Measurements from ENCODE around the gene BNIP1. TPM values are rescaled to one million over a fixed set of nuclear protein-coding genes. Genes with fewer than 3 reads are reported as not detected.

BNIP1 gene, protein sequence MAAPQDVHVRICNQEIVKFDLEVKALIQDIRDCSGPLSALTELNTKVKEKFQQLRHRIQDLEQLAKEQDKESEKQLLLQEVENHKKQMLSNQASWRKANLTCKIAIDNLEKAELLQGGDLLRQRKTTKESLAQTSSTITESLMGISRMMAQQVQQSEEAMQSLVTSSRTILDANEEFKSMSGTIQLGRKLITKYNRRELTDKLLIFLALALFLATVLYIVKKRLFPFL
- total RNA-seq (10 to 100 TPM in 2 of 7 donors, 1 to 10 TPM in 5; 8.3 to 17.6 (median 9.5) TPM), polyA plus RNA-seq (10 to 100 TPM in 1 of 2 donors, 1 to 10 TPM in 1; 9.1 to 14.8 TPM)
- long read RNA-seq, donor 1, transcript BNIP1-202 (6 exons, 1,184 nt) = major isoform, 18 of 23 reads
- long read RNA-seq, donor 1, partial matches to known transcripts = 1 of 23 reads
- long read RNA-seq, donor 1, other reads (novel, unspliced or antisense) = 1 of 23 reads
- long read RNA-seq, donor 2, transcript BNIP1-202 (6 exons, 1,184 nt) = major isoform, 13 of 21 reads
- long read RNA-seq, donor 2, partial matches to known transcripts = 5 of 21 reads
- long read RNA-seq, donor 2, other reads (novel, unspliced or antisense) = 0 of 21 reads
- long read RNA-seq, donor 3, transcript BNIP1-202 (6 exons, 1,184 nt) = major isoform, 19 of 21 reads
- long read RNA-seq, donor 3, partial matches to known transcripts = 0 of 21 reads
- long read RNA-seq, donor 3, other reads (novel, unspliced or antisense) = 2 of 21 reads

DNA sequence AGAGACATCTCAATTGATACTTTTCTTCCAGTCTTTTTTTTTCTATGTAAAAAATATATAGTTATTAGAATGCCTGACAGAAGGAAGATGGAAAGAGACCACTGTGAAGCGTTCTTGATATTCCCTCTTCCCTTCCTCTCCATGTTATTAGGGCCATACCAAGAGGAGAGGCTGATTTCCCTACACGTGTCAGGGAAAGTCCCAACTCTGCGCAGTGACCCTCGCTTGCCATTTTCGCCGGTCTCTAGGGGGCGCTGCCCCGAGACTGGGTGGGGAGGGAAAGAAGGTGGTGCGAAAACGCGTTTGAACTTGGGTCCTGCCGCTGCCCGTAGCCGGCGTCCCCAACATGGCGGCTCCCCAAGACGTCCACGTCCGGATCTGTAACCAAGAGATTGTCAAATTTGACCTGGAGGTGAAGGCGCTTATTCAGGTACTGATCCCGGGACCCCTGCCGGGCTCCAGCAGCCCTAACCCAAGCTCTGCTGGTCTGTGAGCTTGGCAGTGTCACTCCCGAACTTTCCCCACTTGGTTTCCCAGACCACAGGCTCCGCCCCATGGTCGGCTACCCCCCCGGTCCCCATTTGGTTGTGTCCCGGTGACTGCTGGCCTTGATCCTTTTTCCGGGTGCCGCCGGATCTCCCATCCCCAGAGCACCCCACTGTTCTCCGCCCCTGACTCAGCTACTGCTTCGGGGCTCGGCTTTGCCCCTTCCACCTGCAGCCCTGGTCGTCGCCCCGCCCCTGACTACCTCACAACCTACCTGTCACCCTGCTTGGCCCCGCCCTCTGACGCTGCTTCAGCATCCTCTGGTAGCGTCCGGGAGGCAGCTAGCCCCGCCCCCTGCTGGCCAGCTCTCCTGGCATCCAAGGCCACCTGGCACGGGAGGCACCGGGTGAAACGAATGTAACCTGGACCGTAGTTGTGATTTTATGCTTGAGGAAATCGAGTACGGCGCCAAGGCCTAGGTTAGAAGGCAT lies at the start of gene BNIP1:
TSS of gene BNIP1 (plus strand) at position 332 of the 977 bp plus-strand sequence. CDS start at position 347, 15 bp downstream.
- intact Hi-C loops (cut with DNase I) = loop anchor here in 3 of 4 donors (2.0 to 10.0 kb wide), 4 partner anchors 140 to 162 kb away; partner anchors contain the start of gene ATP6V0E1 (in 3 of the 3)
- peak within 1 kb of the TSS; percentile 7 to 51 for H3K27ac ChIP-seq

DNA sequence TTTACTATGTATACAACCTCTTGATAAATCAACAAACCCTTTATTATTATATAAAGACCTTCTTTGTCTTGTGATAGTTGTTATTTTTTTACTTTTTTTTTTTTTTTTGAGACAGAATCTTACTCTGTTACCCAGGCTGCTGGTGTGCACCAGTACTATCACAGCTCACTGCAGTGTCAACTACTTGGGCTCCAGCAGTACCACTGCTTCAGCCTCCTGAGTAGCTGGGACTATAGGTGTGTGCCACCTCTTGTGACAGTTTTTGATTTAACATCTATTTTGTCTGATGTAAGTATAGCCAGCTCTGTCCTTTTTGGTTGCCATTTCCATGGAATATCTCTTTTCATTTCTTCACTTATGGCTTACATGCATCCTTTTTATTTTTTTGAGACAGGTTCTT lies 45.5 kb upstream of the BNIP1 start:
- no peaks in the 10 kb centered on the region for H3K36me3 ChIP-seq
- TF ChIP-seq POLR2A (IDR thresholded peaks at IDR 0.05) (no peak), EP300 (IDR thresholded peaks at IDR 0.05) (no peak)
- TF ChIP-seq, protein P1, sequence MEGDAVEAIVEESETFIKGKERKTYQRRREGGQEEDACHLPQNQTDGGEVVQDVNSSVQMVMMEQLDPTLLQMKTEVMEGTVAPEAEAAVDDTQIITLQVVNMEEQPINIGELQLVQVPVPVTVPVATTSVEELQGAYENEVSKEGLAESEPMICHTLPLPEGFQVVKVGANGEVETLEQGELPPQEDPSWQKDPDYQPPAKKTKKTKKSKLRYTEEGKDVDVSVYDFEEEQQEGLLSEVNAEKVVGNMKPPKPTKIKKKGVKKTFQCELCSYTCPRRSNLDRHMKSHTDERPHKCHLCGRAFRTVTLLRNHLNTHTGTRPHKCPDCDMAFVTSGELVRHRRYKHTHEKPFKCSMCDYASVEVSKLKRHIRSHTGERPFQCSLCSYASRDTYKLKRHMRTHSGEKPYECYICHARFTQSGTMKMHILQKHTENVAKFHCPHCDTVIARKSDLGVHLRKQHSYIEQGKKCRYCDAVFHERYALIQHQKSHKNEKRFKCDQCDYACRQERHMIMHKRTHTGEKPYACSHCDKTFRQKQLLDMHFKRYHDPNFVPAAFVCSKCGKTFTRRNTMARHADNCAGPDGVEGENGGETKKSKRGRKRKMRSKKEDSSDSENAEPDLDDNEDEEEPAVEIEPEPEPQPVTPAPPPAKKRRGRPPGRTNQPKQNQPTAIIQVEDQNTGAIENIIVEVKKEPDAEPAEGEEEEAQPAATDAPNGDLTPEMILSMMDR (IDR thresholded peaks at IDR 0.05) = no peak
- H3K27ac ChIP-seq = no peak overlapping the region
- H3K4me3 ChIP-seq = no peak overlapping the region
- H3K9me3 ChIP-seq = no peaks in the 10 kb centered on the region
- DNase-seq = no peak
- H3K4me1 ChIP-seq (ENCODE audit: insufficient read depth) = peaks cover 9% of the 10 kb centered on the region
- H3K27me3 ChIP-seq = no peaks in the 10 kb centered on the region
- intact Hi-C loops (cut with DNase I) = no loop called here

More for the DNA sequence above, at the start of gene BNIP1:
- H3K27me3 ChIP-seq = no peaks in the 10 kb centered on the region
- peak within 1 kb of the TSS; percentile 74 for H3K4me3 ChIP-seq
- DNase-seq = peak; percentile 90 to 97 (median 95)
- no peaks in the 10 kb centered on the region for H3K9me3 ChIP-seq
- peaks cover 1% of the 10 kb centered on the region for H3K4me1 ChIP-seq (ENCODE audit: insufficient read depth)
- TF ChIP-seq EP300 (IDR thresholded peaks at IDR 0.05) (no peak), POLR2A (IDR thresholded peaks at IDR 0.05) (peak; percentile 39)
- TF ChIP-seq, protein P1 (IDR thresholded peaks at IDR 0.05) = peak; percentile 84 to 96 (median 91)
- no peaks in the 10 kb centered on the region for H3K36me3 ChIP-seq
- WGBS, 3 donors = 0 to 1% (median 1%) methylated on average over 48 of the region's 48 CpGs

DNA sequence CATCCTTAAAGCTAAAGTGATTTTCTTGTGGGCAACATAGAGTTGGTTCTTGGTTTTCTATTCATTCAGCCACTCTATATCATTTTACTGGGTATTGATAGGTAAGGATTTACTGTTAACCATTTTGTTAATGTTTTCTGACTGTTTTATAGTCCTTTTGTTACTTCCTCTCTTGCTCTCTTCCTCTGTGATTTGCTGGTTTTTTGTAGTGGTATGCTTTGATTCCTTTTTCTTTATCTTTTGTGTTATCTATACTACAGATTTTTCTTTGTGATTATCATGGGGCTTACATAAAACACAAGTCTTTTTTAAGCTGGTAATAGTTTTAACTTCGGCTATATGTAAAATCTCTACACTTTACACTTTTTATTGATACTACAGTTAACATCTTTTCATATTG lies 44.9 kb upstream of the BNIP1 start:
- no peak overlapping the region for H3K27ac ChIP-seq
- no peak overlapping the region for H3K4me3 ChIP-seq
- H3K9me3 ChIP-seq = no peaks in the 10 kb centered on the region
- peaks cover 9% of the 10 kb centered on the region for H3K4me1 ChIP-seq (ENCODE audit: insufficient read depth)
- 92 to 100% (median 96%) methylated on average over 1 of the region's 1 CpG for WGBS, 3 donors
- TF ChIP-seq EP300 (IDR thresholded peaks at IDR 0.05) (no peak), POLR2A (IDR thresholded peaks at IDR 0.05) (no peak)
- TF ChIP-seq, protein P1 (IDR thresholded peaks at IDR 0.05) = no peak
- H3K36me3 ChIP-seq = no peaks in the 10 kb centered on the region
- no peak for DNase-seq
- no peaks in the 10 kb centered on the region for H3K27me3 ChIP-seq
- intact Hi-C loops (cut with DNase I) = no loop called here

DNA sequence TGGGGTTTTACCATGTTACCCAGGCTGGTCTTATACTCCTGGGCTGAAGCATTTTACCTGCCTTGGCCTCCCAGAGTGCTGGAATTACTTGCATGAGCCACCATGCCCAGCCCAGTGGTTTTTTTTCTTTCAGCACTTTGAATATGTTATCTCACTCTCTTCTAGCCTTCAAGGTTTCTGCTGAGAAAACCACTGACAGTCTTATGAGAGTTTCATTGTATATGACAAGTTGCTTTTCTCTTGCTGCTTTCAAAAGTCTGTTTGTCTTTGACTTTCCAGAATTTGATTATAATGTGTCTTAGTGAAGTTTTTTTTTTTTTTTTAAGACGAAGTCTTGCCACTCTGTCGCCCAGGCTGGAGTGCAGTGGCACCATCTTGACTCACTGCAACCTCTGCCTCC lies 43.1 kb upstream of the BNIP1 start:
- intact Hi-C loops (cut with DNase I) = no loop called here
- no peak overlapping the region for H3K27ac ChIP-seq
- no peak for DNase-seq
- 97 to 100% (median 98%) methylated on average over 2 of the region's 2 CpGs for WGBS, 3 donors
- H3K4me3 ChIP-seq = no peak overlapping the region
- TF ChIP-seq, protein P1 (IDR thresholded peaks at IDR 0.05) = no peak
- TF ChIP-seq EP300 (IDR thresholded peaks at IDR 0.05) = no peak
- no peak for TF ChIP-seq POLR2A (IDR thresholded peaks at IDR 0.05)
- no peaks in the 10 kb centered on the region for H3K9me3 ChIP-seq
- no peaks in the 10 kb centered on the region for H3K36me3 ChIP-seq
- peaks cover 7% of the 10 kb centered on the region for H3K4me1 ChIP-seq (ENCODE audit: insufficient read depth)
- H3K27me3 ChIP-seq = no peaks in the 10 kb centered on the region

All from ovary (tissue), 10 donors.